Osteocyte (in vitro differentiated cells): Measurements from ENCODE around the gene TMEM33. TPM values are rescaled to one million over a fixed set of nuclear protein-coding genes. Genes with fewer than 3 reads are reported as not detected.
"Not testable (repeated sequence)": the region's sequence is repeated elsewhere in the genome, so short reads cannot be mapped to it uniquely, and the experiment has no call there.

ENCODE experiments used
- DNase-seq: peaks from one replicate; pipeline ENCODE4 v3.0.0; 2021; ENCODE audit warnings: mixed read lengths; ENCODE audit not compliant: unreplicated experiment; ENCODE audit errors: extremely low spot score
- H3K27ac Mint-ChIP-seq: one replicate; pipeline ENCODE4 v1.8.0; 2021; ENCODE audit warnings: mild to moderate bottlenecking, mixed read lengths; ENCODE audit not compliant: unreplicated experiment
- H3K27me3 Mint-ChIP-seq: one replicate; pipeline ENCODE4 v1.8.0; 2021; ENCODE audit warnings: mixed read lengths; ENCODE audit not compliant: unreplicated experiment
- H3K36me3 Mint-ChIP-seq: one replicate; pipeline ENCODE4 v1.8.0; 2021; ENCODE audit warnings: mixed read lengths; ENCODE audit not compliant: unreplicated experiment
- H3K4me1 Mint-ChIP-seq: one replicate; pipeline ENCODE4 v1.8.0; 2021; ENCODE audit warnings: mixed read lengths; ENCODE audit not compliant: unreplicated experiment
- H3K4me3 Mint-ChIP-seq: one replicate; pipeline ENCODE4 v1.8.0; 2021; ENCODE audit warnings: mild to moderate bottlenecking, moderate library complexity, mixed read lengths; ENCODE audit not compliant: unreplicated experiment
- H3K9me3 Mint-ChIP-seq: one replicate; pipeline ENCODE4 v1.8.0; 2021; ENCODE audit warnings: mixed read lengths; ENCODE audit not compliant: unreplicated experiment
- CTCF ChIP-seq: fragments of 200-600 bp; sonication (generic); IDR thresholded peaks from 2 replicates; pipeline ENCODE4 v1.5.0; 2021; ENCODE audit warnings: antibody characterized with exemption, mild to moderate bottlenecking, moderate library complexity
- total RNA-seq: library from RNA; stranded (reverse); gene quantifications from 2 replicates; pipeline ENCODE4 v1.2.1, GENCODE V29; 2021

The TMEM33 gene
- total RNA-seq, 1 donor from 2014 or later, result 54.8 TPM

DNA sequence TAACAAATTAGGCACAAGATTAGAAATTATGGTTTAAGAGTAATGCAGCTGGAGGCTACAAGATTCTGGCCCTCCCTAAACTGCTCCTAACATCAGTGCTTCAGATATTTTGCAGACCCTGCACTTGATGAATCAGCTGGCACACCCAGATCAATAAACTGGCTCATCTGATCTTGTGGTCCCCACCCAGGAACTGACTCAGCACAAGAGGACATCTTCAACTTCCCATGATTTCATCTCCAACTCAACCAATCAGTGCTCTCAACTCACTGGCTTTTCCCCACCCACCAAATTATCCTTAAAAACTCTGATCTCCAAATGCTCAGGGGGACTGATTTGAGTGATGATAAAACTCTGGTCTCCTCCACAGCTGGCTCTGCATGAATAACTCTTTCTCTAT is 21.7 kb upstream of the TMEM33 start:
- TF ChIP-seq CTCF, result no peak
- Mint-ChIP-seq H3K27me3 (peaks cover 9% of the 10 kb centered on the region), H3K36me3 (no peaks in the 10 kb centered on the region), H3K4me3 (no peak overlapping the region), H3K9me3 (no peaks in the 10 kb centered on the region), H3K27ac (no peak overlapping the region), H3K4me1 (peaks cover 1% of the 10 kb centered on the region)
- DNase-seq, result no peak

DNA sequence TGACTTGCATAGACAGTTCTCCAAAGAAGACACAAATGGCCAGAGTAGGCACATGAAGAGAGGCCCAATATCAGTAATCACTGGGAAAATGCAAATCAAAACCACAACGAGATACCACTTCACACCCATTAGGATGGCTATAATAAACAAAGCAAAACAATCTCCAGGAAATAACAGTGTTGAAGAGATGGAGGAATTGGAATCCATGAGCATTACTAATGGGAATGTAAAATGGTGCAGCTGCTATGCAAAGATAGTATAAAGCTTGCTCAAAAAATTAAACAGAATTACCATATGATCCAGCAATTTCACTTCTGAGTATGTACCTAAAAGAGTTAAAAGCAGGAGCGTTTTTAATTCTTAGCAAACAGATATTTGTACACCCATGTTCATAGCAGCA is 17.0 kb upstream of the TMEM33 start:
- H3K27ac Mint-ChIP-seq, result no peak overlapping the region
- no peaks in the 10 kb centered on the region for H3K36me3 Mint-ChIP-seq
- no peak for DNase-seq
- no peak for TF ChIP-seq CTCF
- peaks cover 26% of the 10 kb centered on the region for H3K27me3 Mint-ChIP-seq
- no peak overlapping the region for H3K4me3 Mint-ChIP-seq
- H3K9me3 Mint-ChIP-seq, result no peaks in the 10 kb centered on the region
- H3K4me1 Mint-ChIP-seq, result no peaks in the 10 kb centered on the region

- H3K27me3 Mint-ChIP-seq, result peaks cover 26% of the 10 kb centered on the region
- H3K27ac Mint-ChIP-seq, H3K36me3 Mint-ChIP-seq: not testable (repeated sequence)
These were observed 14.8 kb upstream of the TMEM33 start for GRCh38 chr4:41920416-41920815.

GRCh38 chr4:41921476-41921875 is 13.8 kb upstream of the TMEM33 start:
- no peak for TF ChIP-seq CTCF
- Mint-ChIP-seq H3K4me1 (no peaks in the 10 kb centered on the region), H3K4me3 (no peak overlapping the region), H3K27ac (no peak overlapping the region), H3K27me3 (peaks cover 27% of the 10 kb centered on the region), H3K9me3 (no peaks in the 10 kb centered on the region), H3K36me3 (no peaks in the 10 kb centered on the region)
- no peak for DNase-seq

More at GRCh38 chr4:41920416-41920815, 14.8 kb upstream of the TMEM33 start:
- H3K9me3 Mint-ChIP-seq, H3K4me3 Mint-ChIP-seq, H3K4me1 Mint-ChIP-seq, DNase-seq: not testable (repeated sequence)

GRCh38 chr4:41927796-41928499 is 7.3 kb upstream of the TMEM33 start:
- Mint-ChIP-seq H3K9me3 (no peaks in the 10 kb centered on the region), H3K4me3 (no peak overlapping the region), H3K27me3 (peaks cover 51% of the 10 kb centered on the region), H3K4me1 (no peaks in the 10 kb centered on the region), H3K27ac (no peak overlapping the region), H3K36me3 (no peaks in the 10 kb centered on the region)
- TF ChIP-seq CTCF, result no peak
- no peak for DNase-seq
